Suppressor macrophage treated with lipopolysaccharide for 1 hour (primary cell): ENCODE results near the gene PRODH2.

Experiments
- DNase-seq, 3 donors: peaks; one replicate each; pipeline ENCODE4 v3.0.0-alpha.2; 2020 to 2022

PRODH2 gene

DNA sequence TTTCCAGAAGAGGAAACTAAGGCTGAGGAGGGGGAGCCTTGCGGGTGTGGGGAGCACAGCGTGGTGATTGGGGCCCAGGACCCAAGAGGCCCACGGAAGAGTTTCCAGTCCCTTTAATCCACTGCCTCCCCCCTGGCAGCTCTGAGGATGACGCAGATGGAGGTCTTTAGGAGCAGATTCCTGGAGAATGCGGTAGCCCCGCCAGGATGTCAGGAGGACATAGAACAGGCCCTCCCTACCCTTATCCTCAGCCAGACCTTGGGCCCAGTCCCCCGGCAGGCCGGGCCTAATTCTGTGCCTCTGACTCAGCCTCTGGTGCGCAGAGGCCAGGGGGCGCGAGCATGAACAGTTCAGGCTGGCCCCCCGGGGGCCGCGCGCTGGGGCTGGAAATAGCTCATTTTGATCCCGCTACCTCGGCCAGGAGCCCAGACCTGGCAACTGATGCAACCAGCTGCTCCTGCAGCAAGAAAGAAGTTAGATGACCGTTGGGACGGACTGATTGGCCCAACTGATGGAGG, 55.4 kb downstream of the PRODH2 start:
- peak; percentile 34 to 50 (median 37) for DNase-seq

DNA sequence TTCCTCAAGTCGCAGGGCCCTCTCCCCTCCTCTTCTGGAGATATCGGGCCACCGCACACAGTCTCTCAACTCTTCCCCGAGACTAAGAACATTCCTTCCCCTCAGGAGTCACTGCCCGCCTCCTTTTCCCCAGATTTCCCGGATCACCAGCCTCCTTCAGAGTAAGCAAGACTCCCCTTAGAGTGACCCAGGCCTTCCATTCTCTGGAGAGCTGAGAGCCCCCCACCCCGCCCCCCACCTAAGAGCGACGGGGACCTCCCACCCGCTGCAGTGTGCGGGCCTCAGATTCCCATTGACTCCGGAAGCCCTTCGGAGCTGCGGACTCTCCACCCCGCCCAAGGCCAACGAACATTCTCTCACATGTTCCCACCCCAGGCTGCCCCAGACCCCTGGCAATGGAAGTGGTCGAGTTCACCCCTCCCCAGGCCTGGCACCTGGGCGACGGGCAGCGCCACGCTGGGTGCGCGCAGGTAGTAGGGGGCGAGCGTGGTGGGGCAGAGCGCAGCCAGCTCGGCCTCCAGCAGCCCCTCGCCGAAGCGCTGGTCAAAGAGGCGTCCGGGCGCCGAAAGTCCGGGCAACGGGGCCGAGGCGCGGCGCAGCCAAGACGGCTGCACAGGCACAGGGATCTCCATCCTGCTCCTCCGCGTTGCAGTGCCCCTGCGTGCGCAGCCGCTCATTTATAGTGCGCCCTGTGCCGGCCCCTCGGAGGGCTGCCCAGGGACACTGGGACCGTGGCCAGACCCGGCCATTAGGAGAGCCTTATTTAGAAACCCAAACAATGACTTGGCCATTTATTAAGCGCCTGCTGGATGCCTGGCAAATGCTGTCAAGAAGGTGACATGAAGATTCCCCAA, 56.0 kb downstream of the PRODH2 start, which contains the start of gene HSPB6:
TSS of gene HSPB6 (minus strand) at position 653 of the 854 bp plus-strand sequence. CDS start at position 632, 21 bp downstream.
- DNase-seq, result no peak

DNA sequence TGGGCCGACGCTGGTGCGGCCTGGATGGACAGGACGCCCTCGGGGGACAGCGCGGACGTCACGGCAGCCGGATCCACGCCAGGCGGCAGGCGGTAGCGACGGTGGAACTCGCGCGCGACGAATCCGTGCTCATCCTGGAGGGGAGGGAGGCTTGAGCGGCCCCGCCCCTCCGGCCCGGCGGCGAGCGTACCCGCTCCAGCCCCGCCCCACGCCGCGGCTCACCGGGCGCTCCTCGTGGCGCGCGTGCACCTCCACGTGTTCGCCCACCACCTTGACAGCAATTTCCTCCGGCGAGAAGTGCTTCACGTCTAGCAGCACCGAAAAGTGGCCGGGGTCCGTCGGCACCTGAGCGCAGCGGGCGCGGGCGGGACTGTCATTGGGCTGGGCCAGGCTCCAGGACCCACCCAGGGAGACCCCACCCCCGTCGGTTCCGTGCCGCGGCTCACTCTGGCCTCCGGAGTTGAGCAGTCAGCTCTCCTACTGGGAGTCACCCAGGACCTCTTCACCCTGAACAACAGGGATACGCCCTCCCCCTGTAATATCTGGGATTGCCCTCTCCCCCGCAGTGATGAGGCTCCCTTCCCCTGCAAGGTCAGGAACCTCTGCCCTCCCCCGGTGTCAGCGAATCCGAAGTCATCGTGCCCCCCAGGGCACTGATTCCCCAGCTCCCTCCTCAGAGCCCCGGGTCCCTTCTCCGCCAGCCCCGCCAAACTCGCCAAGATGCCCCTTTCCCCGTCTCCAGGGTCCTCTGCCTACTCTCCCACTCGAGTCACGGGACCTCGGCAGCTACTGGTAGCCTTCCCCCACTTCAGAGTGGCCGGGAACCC, 56.9 kb downstream of the PRODH2 start:
- DNase-seq, result peak in 1 of 3 donors; percentile 47

DNA sequence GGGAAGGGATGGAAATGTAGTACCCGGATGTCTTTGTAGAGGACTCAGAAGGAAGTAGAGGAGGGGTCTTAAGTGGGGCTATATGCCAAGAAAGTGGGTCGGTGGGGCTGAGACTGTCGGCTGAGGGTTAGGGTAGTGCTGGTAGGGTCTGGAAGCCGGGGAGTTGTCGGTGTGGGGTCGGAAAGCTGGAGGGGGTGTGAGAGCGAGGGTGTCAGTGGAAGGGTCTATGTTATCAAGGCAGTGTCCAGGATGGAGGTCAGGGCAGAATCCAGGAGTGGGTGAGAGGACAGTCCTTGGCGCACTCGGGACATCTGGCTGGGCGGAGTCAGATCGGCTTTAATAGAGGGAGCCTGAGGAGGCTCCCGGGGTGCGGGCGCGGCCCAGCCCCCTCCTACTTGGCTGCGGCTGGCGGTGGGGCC, 57.5 kb downstream of the PRODH2 start:
- DNase-seq, result no peak

DNA sequence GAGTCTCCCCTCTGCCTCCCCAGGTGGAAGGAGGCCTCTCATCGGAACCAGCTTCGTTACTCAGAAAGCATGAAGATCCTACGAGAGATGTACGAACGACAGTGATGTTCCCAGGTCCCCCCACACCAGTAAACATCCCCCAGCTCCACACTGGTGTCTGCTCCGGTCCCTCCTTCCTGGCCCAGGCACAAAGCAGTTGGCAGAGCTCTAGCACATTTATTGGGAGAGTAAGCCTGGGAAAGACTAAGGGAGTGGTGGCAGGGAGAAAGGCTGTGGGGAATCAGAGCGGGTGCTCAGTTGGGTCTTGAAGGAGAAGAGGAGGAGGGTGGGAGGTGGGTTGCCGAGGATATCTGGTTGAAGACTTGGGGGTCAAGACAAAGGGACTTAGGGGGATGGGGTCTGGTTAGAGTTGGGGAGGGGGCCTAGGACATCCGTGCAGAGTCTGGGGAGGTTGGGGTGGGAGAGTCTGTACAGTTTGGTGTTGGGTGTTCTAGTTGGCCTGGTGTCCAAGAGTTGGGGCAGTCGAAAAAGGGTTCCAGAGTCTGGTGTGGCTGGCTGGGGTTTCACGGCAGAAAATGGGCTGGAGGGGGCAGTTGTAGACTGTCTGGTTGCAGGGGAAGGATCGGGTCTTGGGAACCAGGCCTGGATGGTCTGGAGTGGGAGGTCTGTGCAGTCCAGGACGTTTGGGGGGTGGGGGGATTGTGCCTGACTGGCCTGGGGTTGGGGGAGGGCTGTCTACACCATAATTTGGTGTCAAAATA, 58.1 kb downstream of the PRODH2 start:
- no peak for DNase-seq

DNA sequence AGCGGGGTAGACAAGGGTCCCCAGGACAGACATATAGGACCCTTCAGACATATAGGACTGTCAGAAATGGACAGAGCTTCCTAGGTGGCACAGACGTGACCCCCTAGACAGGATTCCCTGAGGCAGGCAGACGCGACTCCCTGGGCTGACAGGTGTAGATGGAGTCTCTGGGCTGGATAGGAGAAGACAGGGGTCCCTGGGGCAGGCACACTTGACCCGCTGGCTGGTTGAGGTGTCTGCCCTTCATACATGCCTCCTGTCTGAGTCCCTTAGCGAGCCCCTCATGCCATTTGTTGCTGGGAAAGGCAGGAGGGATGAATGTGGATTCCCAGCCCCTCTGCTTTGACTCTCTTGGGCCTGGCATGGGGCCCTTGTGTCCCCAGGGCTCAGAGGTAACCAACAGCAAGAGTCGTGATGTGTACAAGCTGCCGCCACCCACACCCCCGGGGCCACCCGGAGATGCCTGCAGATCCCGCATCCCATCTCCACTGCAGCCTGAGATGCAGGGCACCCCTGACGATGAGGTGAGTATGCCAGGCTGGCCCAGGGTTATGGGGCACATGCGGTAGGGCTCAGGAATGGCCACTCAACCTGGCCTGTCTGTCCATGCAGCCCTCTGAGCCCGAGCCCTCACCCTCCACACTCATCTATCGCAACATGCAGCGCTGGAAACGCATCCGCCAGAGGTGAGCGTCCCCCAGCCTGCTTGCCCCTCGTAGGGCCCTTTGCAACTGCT, 58.8 kb downstream of the PRODH2 start:
- no peak for DNase-seq

DNA sequence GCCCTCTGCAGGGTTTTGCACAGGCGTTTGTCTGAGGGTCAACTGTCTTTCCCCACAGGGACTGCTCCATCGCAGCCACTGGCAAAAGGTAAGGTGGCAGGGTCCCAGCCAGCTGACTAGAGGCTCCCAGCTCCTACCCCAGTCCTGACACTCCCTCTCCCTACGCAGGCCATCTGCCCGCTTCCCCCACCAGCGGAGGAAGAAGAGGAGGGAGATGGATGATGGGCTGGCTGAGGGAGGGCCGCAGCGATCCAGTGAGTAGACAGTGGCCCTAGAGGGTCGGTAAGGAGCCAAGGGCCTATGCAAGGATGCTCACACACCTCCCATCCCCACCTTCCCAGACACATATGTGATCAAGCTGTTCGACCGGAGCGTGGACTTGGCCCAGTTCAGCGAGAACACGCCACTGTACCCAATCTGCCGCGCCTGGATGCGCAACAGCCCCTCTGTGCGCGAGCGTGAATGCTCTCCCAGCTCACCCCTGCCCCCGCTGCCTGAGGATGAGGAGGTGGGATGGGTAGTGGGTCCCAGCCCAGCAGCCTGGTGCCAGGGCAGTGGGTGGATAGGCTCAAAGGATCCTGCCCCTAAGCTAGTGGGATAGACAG, 59.8 kb downstream of the PRODH2 start:
- DNase-seq, result no peak

DNA sequence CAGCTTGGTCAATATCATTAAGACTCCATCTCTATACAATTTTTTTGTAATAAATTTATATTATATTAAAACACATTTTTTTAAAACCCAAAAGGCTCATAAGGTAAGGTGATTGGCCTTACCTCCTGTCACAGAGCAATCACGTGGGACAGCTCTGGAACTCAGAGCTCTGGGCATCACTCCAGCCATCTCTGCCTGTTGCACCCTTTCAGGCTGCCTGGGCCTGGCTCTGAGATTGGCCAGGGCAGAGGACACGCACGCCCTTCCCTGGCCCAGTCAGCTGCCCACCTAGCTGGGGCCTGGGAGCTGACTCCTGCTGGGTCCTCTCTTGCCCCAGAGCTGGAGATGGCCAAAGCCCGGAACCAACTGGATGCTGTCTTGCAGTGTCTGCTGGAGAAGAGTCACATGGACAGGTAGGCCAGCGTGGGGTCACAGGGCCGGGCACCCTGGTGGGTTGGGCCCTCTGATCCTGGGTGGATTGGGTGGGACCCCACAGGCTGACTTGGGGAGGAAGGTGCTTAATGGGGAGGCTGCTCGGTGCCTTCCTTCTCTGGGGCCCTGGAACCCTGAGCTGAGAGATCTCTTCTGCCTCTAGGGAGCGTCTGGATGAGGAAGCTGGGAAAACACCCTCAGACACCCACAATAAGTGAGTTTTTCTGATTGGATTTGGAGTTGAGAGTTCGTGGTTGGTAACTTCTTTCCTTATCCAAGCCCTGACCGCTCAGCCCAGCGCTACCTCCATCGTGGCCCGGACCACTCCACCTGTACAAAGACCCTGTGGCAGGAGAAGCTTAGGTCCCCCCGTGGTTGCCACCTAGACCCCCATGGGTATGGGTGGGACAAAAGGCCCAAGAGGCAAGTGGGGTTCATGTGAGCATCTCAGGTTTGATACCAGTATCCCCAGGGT, 60.6 kb downstream of the PRODH2 start:
- peak; percentile 30 to 46 (median 45) for DNase-seq

DNA sequence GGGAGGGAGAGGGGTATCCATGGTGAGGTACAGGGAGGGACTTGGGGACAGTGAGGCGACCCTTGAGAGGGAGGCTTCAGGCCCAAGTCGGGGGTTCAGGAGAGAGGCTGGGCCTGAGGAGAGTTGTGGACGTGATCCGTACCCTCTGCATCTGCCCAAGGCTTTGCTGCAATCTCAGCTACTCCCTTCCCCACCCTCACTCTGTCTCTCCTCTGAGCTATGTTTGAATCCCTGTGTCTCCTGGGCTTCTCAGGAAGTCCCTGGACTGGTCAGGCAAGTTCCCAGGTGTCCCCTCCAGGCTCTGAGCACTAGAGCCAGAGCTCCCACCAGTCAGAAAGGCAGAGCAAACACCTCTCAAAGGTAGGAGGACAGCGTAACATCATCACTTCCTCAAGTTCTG, 62.5 kb downstream of the PRODH2 start:
- DNase-seq, result no peak
